OCI-LY7 (cell line): ENCODE results near the gene BMP15.
A peak's percentile ranks its signal among the peaks of the same experiment; 100 is the strongest.

ENCODE experiments used
- CTCF ChIP-seq: fragments of 200-600 bp; sonication (generic); conservative IDR thresholded peaks from 2 replicates; pipeline ENCODE4 v1.5.1; 2014; ENCODE audit warnings: mild to moderate bottlenecking, antibody characterized with exemption, low read length, moderate library complexity, mixed read lengths
- EZH2phosphoT487 ChIP-seq: fragments of 200-600 bp; sonication (generic); IDR thresholded peaks from 2 replicates; pipeline ENCODE4 v1.6.1; 2018; ENCODE audit warnings: low read depth, borderline replicate concordance, mild to moderate bottlenecking, mixed run types, antibody characterized with exemption, low read length, moderate library complexity, mixed read lengths

DNA sequence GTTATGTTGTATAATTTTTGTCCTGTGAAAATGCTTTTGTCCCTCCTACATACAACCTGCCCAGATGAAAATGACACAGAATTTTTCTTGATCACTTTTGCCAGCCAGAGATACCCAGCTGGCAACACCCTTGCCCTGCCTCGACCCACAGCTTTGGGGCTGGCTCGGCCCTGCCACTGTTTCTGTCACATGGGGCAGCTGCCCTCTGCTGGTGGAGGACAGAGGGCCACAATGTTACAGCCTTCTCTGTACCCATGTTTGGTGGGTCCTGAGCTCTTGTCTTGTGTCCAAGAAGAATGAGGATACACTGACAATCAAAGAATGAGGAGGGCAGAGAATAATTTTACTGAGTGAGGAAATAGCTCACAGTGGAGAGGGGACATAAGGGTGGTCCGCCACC lies 31.1 kb downstream of the BMP15 start:
- TF ChIP-seq CTCF (peak; percentile 46), EZH2phosphoT487 (no peak)
